ENCODE measurements around the gene ITK.

DNA sequence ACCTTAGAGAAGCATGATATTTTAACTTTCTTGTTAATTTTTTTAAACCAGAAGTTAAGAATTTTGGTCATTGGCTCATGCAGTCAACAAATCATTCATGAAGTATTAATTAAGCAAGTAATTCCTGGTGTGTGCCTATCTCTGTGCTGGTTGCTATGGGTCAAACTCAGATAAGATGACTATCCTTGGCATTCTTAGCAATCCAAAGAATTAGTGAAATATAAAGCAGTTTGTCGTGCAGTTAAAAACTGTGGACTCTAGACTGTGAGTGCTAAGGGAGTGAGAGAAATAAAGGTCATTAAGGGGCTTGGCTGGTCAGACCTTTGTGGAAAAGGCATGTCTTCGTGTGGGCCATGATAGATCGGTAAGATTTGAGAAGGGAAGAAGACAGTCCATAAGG is 90.1 kb downstream of the ITK start:
- TF ChIP-seq POLR2A (IDR thresholded peaks at IDR 0.05), result no peak
- TF ChIP-seq, protein P1, sequence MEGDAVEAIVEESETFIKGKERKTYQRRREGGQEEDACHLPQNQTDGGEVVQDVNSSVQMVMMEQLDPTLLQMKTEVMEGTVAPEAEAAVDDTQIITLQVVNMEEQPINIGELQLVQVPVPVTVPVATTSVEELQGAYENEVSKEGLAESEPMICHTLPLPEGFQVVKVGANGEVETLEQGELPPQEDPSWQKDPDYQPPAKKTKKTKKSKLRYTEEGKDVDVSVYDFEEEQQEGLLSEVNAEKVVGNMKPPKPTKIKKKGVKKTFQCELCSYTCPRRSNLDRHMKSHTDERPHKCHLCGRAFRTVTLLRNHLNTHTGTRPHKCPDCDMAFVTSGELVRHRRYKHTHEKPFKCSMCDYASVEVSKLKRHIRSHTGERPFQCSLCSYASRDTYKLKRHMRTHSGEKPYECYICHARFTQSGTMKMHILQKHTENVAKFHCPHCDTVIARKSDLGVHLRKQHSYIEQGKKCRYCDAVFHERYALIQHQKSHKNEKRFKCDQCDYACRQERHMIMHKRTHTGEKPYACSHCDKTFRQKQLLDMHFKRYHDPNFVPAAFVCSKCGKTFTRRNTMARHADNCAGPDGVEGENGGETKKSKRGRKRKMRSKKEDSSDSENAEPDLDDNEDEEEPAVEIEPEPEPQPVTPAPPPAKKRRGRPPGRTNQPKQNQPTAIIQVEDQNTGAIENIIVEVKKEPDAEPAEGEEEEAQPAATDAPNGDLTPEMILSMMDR (IDR thresholded peaks at IDR 0.05), result no peak

Data from testis (tissue), 2 donors.